Kidney (tissue), 22 donors: Measurements from ENCODE around the gene SLC43A1. TPM values are rescaled to one million over a fixed set of nuclear protein-coding genes. Genes with fewer than 3 reads are reported as not detected.

Source experiments
- DNase-seq, 5 donors: peaks; one replicate each; pipeline ENCODE4 v3.0.0-alpha.2; 2013 to 2020
- FAIRE-seq: peaks from 2 replicates; lab custom pipeline; 2012; peaks lifted over from hg19 to GRCh38; lab: Jason Lieb, UNC
- H3K27ac ChIP-seq, 2 donors: one replicate each; pipeline ENCODE4 v1.7.0; 2013; ENCODE audit warnings: low read depth in 2 of 2, low read length in 2 of 2, inconsistent platforms in 1 of 2
- H3K27me3 ChIP-seq: one replicate; pipeline ENCODE4 v1.7.1; 2013; ENCODE audit warnings: low read length, inconsistent platforms; ENCODE audit not compliant: control insufficient read depth, insufficient read depth
- H3K36me3 ChIP-seq, 3 donors: one replicate each; pipeline versions ENCODE4 v1.7.0 to v1.7.1; 2013; ENCODE audit warnings: low read length in 3 of 3, control low read depth in 1 of 3, inconsistent platforms in 1 of 3; ENCODE audit not compliant: insufficient read depth in 3 of 3, control insufficient read depth in 2 of 3
- H3K4me1 ChIP-seq, 3 donors: one replicate each; pipeline versions ENCODE4 v1.7.0 to v1.7.1; 2013; ENCODE audit warnings: low read length in 3 of 3, inconsistent platforms in 1 of 3, low read depth in 1 of 3; ENCODE audit not compliant: control insufficient read depth in 2 of 3, insufficient read depth in 2 of 3
- H3K4me3 ChIP-seq, 3 donors: one replicate each; pipeline versions ENCODE4 v1.7.0 to v1.8.1; 2013; ENCODE audit warnings: low read length in 3 of 3, control low read depth in 1 of 3, inconsistent platforms in 1 of 3
- H3K9ac ChIP-seq, 3 donors: one replicate each; pipeline versions ENCODE4 v1.7.0 to v1.7.1; 2013; ENCODE audit warnings: low read length in 3 of 3, control low read depth in 1 of 3, inconsistent platforms in 1 of 3
- H3K9me3 ChIP-seq, 3 donors: one replicate each; pipeline versions ENCODE4 v1.7.0 to v1.7.1; 2013; ENCODE audit warnings: low read length in 3 of 3, control low read depth in 1 of 3, inconsistent platforms in 1 of 3; ENCODE audit not compliant: control insufficient read depth in 2 of 3, insufficient read depth in 1 of 3
- CTCF ChIP-seq: IDR thresholded peaks from 3 replicates; pipeline ENCODE4 v1.5.1; 2012; ENCODE audit warnings: mild to moderate bottlenecking, moderate library complexity, borderline replicate concordance; ENCODE audit not compliant: insufficient read depth; ENCODE audit errors: extremely low read depth
- intact Hi-C: fragments of 100-400 bp; cut with DNase I; formaldehyde crosslinking; loops from one replicate; pipeline ENCODE4 v1.11.1; 2022
- long read RNA-seq, 10 donors: library from polyadenylated mRNA in 1 of 10; unstranded in 1 of 10; transcript quantifications; one replicate each; pipeline ENCODE4 v2.0.0 and lab custom pipeline, GENCODE V29; 2021 to 2026
- polyA plus RNA-seq: library from polyadenylated mRNA; stranded (reverse); fragments of 350-450 nt; fragmentation: Illumina TruSeq; extraction: RNeasy Lipid Tissue Mini Kit (QIAGEN cat#74804); gene quantifications from one replicate; pipeline ENCODE4 v1.2.3, GENCODE V29; 2014; ENCODE audit warnings: low read depth, low replicate concordance; ENCODE audit not compliant: insufficient read depth
- total RNA-seq: library from RNA; stranded (reverse); fragmentation: NEBNext Ultra II Directional; extraction: Animal tissue kit (Norgen Biotek cat#: 25700); gene quantifications from one replicate; pipeline ENCODE4 v1.2.1, GENCODE V29; 2021
- donor health status: control.
- donor health status: control.
- donor health status: control.
- donor health status: control.
- donor health status: control.
- donor health status: DM: yes; HTN: yes; CAD: no.
- donor health status: Normal renal cell carcinoma (clear cell type).

Gene SLC43A1
- total RNA-seq (4.1 TPM), polyA plus RNA-seq (16.6 TPM)
- long read RNA-seq, donor 1, partial matches to known transcripts = 138 of 145 reads
- long read RNA-seq, donor 1, other reads (novel, unspliced or antisense) = 6 of 145 reads
- long read RNA-seq, donor 2, partial matches to known transcripts = 0 of 3 reads
- long read RNA-seq, donor 2, other reads (novel, unspliced or antisense) = 0 of 3 reads
- long read RNA-seq, donor 3, partial matches to known transcripts = 0 of 2 reads
- long read RNA-seq, donor 3, other reads (novel, unspliced or antisense) = 0 of 2 reads
- long read RNA-seq, donor 4 = 0 reads
- long read RNA-seq, donor 5 = 0 reads
- long read RNA-seq, donor 6 = 0 reads
- long read RNA-seq, donor 7, partial matches to known transcripts = 1 of 2 reads
- long read RNA-seq, donor 7, other reads (novel, unspliced or antisense) = 1 of 2 reads
- long read RNA-seq, donor 8 = 0 reads
- long read RNA-seq, donor 9 = 0 reads
- long read RNA-seq, donor 10, partial matches to known transcripts = 0 of 1 reads
- long read RNA-seq, donor 10, other reads (novel, unspliced or antisense) = 0 of 1 reads

GRCh38 chr11:57515332-57516060, at the start of gene SLC43A1:
TSS of gene SLC43A1 (minus strand) at chr11:57515702. CDS start at chr11:57514111, 1,591 bp downstream.
- Histone ChIP-seq H3K36me3 (no peaks in the 10 kb centered on the region), H3K4me3 (peak within 1 kb of the TSS; percentile 61 to 82 (median 77)), H3K9me3 (no peaks in the 10 kb centered on the region), H3K9ac (peak within 1 kb of the TSS; percentile 48 to 53 (median 52)), H3K27me3 (peaks cover 4% of the 10 kb centered on the region), H3K27ac (peak within 1 kb of the TSS in 1 of 2 donors; percentile 23), H3K4me1 (peaks cover 0 to 9% (median 0%) of the 10 kb centered on the region in 3 donors)
- peak; percentile 46 to 88 (median 67) for DNase-seq
- FAIRE-seq = no peak
- intact Hi-C loops = no loop called here
- TF ChIP-seq CTCF = no peak

GRCh38 chr11:57562596-57562995, 47.1 kb upstream of the SLC43A1 start:
- no peak for DNase-seq
- H3K9ac ChIP-seq = no peak overlapping the region
- H3K4me1 ChIP-seq = peaks cover 0 to 8% (median 0%) of the 10 kb centered on the region in 3 donors
- intact Hi-C loops = no loop called here
- FAIRE-seq = no peak
- no peaks in the 10 kb centered on the region for H3K9me3 ChIP-seq
- H3K4me3 ChIP-seq = no peak overlapping the region
- H3K27ac ChIP-seq = no peak overlapping the region
- no peaks in the 10 kb centered on the region for H3K27me3 ChIP-seq
- no peak for TF ChIP-seq CTCF
- peaks cover 0 to 6% (median 0%) of the 10 kb centered on the region in 3 donors for H3K36me3 ChIP-seq

GRCh38 chr11:57560146-57560545, 44.6 kb upstream of the SLC43A1 start:
- H3K27me3 ChIP-seq = no peaks in the 10 kb centered on the region
- no peaks in the 10 kb centered on the region for H3K4me1 ChIP-seq
- intact Hi-C loops = no loop called here
- H3K36me3 ChIP-seq = peaks cover 0 to 6% (median 0%) of the 10 kb centered on the region in 3 donors
- FAIRE-seq = no peak
- H3K27ac ChIP-seq = no peak overlapping the region
- no peak overlapping the region for H3K9ac ChIP-seq
- no peak for DNase-seq
- H3K9me3 ChIP-seq = no peaks in the 10 kb centered on the region
- no peak overlapping the region for H3K4me3 ChIP-seq
- no peak for TF ChIP-seq CTCF
